ENCODE measurements around the gene SYNRG. TPM values are rescaled to one million over a fixed set of nuclear protein-coding genes. Genes with fewer than 3 reads are reported as not detected.

SYNRG gene
- total and polyA plus RNA-seq, 4 donors = 5.9 to 67.4 (median 22.3) TPM

- H3K27me3 ChIP-seq (ENCODE audit: control insufficient read depth in 3 of 3, insufficient read depth in 3 of 3, low read length in 2 of 3) = peaks cover 0 to 15% (median 9%) of the 10 kb centered on the region in 3 donors
- peak within 1 kb of the TSS; percentile 84 for H3K4me3 ChIP-seq
- DNase-seq = peak; percentile 91 to 95 (median 95)
- H3K4me1 ChIP-seq (ENCODE audit: control insufficient read depth in 5 of 5, insufficient read depth in 5 of 5, low read length in 5 of 5) = peaks cover 0 to 18% (median 5%) of the 10 kb centered on the region in 5 donors
- H3K9me3 ChIP-seq (ENCODE audit: control insufficient read depth in 4 of 4, insufficient read depth in 3 of 4, low read length in 3 of 4) = no peaks in the 10 kb centered on the region
- H3K27ac ChIP-seq (ENCODE audit: low read depth in 1 of 2, low read length in 1 of 2) = peak within 1 kb of the TSS; percentile 81 to 90
- H3K36me3 ChIP-seq (ENCODE audit: control insufficient read depth in 4 of 4, insufficient read depth in 4 of 4, low read length in 4 of 4) = peaks cover 6 to 12% (median 7%) of the 10 kb centered on the region in 4 donors
- no peak for TF ChIP-seq CTCF (IDR thresholded peaks at IDR 0.05; ENCODE audit: control extremely low read depth, extremely low read depth)
- ATAC-seq (ENCODE audit: insufficient read depth, low FRiP score) = peak; percentile 96
- 0% methylated on average over 43 of the region's 43 CpGs for WGBS, 2 donors
- H3K9ac ChIP-seq (ENCODE audit: insufficient read depth in 1 of 2, low read length in 2 of 2) = peak within 1 kb of the TSS; percentile 83 to 84
These were observed 34.0 kb upstream of the SYNRG start, which contains the start of gene DDX52 for GRCh38 chr17:37643118-37643766. Gene DDX52 (minus strand): TSS chr17:37643446. CDS start chr17:37643420, 26 bp downstream.

- TF ChIP-seq CTCF (IDR thresholded peaks at IDR 0.05; ENCODE audit: control extremely low read depth, extremely low read depth) = no peak
- Histone ChIP-seq H3K27me3 (ENCODE audit: control insufficient read depth in 3 of 3, insufficient read depth in 3 of 3, low read length in 2 of 3) (peaks cover 0 to 15% (median 5%) of the 10 kb centered on the region in 3 donors), H3K27ac (ENCODE audit: low read depth in 1 of 2, low read length in 1 of 2) (peak overlapping the region; percentile 81 to 90), H3K4me1 (ENCODE audit: control insufficient read depth in 5 of 5, insufficient read depth in 5 of 5, low read length in 5 of 5) (peaks cover 0 to 18% (median 5%) of the 10 kb centered on the region in 5 donors), H3K9ac (ENCODE audit: insufficient read depth in 1 of 2, low read length in 2 of 2) (peak overlapping the region; percentile 83 to 84), H3K9me3 (ENCODE audit: control insufficient read depth in 4 of 4, insufficient read depth in 3 of 4, low read length in 3 of 4) (no peaks in the 10 kb centered on the region), H3K4me3 (peak overlapping the region; percentile 84), H3K36me3 (ENCODE audit: control insufficient read depth in 4 of 4, insufficient read depth in 4 of 4, low read length in 4 of 4) (peaks cover 7 to 17% (median 8%) of the 10 kb centered on the region in 4 donors)
- WGBS, 2 donors = 1% methylated on average over 7 of the region's 7 CpGs
- DNase-seq = peak in 1 of 3 donors; percentile 56
- no peak for ATAC-seq (ENCODE audit: insufficient read depth, low FRiP score)
These were observed 33.5 kb upstream of the SYNRG start for GRCh38 chr17:37642681-37643080.

GRCh38 chr17:37640015-37640414 is 30.8 kb upstream of the SYNRG start:
- peaks cover 8 to 29% (median 18%) of the 10 kb centered on the region in 4 donors for H3K36me3 ChIP-seq (ENCODE audit: control insufficient read depth in 4 of 4, insufficient read depth in 4 of 4, low read length in 4 of 4)

More at GRCh38 chr17:37640015-37640414, 30.8 kb upstream of the SYNRG start:
- ATAC-seq (ENCODE audit: insufficient read depth, low FRiP score) (no peak), DNase-seq (no peak)
- H3K27ac ChIP-seq (ENCODE audit: low read depth in 1 of 2, low read length in 1 of 2) = no peak overlapping the region
- H3K27me3 ChIP-seq (ENCODE audit: control insufficient read depth in 3 of 3, insufficient read depth in 3 of 3, low read length in 2 of 3) = peaks cover 0 to 5% (median 5%) of the 10 kb centered on the region in 3 donors
- TF ChIP-seq CTCF (IDR thresholded peaks at IDR 0.05; ENCODE audit: control extremely low read depth, extremely low read depth) = no peak
- H3K9ac ChIP-seq (ENCODE audit: insufficient read depth in 1 of 2, low read length in 2 of 2) = no peak overlapping the region
- H3K4me1 ChIP-seq (ENCODE audit: control insufficient read depth in 5 of 5, insufficient read depth in 5 of 5, low read length in 5 of 5) = peaks cover 0 to 18% (median 5%) of the 10 kb centered on the region in 5 donors
- H3K9me3 ChIP-seq (ENCODE audit: control insufficient read depth in 4 of 4, insufficient read depth in 3 of 4, low read length in 3 of 4) = no peaks in the 10 kb centered on the region
- no peak overlapping the region for H3K4me3 ChIP-seq

Measured in lung (tissue), 12 donors.